Stimulated activated CD8-positive, alpha-beta memory T cell treated with anti-CD3 and anti-CD28 coated beads, Interleukin-7, amount 100 ng/mL, for 4 hours (primary cell): Measurements from ENCODE around the gene PTCH2.
"Not testable (repeated sequence)": the region's sequence is repeated elsewhere in the genome, so short reads cannot be mapped to it uniquely, and the experiment has no call there.

Source experiments
- DNase-seq, 2 donors: peaks; one replicate each; pipeline ENCODE4 v3.0.0-alpha.2; 2020; ENCODE audit warnings: low read depth in 2 of 2

The PTCH2 gene

DNA sequence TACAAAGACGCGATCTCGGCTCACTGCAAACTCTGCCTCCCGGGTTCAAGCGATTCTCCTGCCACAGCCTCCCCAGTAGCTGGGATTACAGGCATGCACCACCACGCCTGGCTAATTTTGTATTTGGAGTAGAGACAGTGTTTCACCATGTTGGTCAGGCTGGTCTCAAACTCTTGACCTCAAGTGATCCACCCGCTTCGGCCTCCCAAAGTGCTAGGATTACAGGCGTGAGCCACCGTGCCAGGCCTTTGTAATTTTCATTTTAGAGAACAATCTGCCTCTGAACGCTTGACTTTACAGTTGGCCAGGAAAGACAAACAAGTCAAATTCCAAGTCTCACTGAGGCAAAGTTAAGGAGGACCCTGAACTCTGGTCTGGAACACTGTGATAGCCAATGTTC lies 4.8 kb downstream of the PTCH2 start:
- DNase-seq: not testable (repeated sequence)

- peak; percentile 73 to 74 for DNase-seq
Observed at GRCh38 chr1:44835738-44836675, 7.0 kb downstream of the PTCH2 start.

DNA sequence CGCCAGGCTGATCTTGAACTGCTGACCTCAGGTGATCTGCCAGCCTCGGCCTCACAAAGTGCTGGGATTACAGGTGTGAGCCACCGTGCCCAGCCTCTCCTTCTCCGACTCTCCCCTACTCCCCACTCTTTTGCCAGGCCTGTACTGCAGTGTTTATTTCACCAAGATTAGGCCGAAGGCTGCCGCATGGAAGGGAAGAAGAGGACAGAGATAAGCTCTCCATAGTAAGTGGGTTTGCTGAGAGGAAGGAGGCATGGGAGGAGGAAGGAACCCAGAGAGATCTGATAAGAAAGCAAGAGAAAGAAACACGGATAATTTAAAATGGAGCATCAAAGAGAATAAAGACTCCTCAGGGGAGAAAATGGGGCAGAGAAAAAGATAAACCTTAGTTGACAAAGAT lies 8.7 kb downstream of the PTCH2 start:
- DNase-seq: no peak

DNA sequence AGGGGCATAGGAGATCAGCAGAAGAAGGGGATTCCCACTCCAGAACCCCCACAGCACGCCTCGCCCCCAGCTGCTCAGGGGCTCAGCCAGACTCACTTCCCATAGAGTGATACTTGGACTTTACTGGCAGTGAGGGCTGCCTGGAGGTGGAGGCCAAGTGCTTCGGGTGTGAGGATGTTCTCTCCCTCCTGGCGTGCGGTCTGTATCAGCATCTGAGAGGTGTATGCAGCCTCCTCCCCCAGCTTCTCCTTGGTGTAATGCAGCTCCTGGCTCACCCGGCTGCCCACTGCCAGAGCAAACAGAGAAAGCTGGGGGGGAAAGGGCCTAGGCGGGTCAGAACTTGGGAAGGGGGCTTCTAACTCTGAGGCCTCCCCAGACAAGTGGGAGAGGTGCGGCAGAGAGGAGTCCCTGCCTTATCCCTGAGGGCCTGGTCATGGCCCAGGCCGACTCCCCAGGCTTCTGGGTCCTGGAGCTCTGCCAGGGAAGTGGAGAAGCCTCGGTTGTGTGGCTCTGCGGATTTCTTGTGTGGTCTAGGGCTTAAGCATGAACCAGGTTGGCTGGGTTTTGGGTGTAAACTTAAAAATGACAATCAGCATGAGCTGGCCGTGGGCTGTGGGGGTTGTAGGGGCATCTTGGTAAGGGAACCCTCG lies 10.9 kb downstream of the PTCH2 start:
- no peak for DNase-seq

DNA sequence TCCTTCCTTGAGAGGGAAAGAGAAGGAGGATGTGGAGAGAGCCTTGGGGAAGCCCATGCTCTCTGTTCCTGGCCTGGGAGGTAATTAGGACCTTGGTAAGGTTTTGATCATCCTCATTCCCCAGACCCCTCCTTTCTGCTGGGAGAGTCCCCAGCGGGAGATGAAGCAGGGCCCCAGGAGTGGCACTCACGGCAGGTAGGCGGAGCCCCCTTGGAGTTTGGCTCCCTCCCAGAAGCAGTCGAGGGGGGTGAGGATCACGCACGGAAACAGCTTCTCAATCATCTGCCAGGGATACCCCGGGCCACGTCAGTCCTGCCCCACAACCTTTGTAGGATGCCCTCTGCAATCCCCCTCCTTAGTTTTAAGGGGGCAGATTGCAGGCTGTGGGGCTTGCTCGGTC lies 11.5 kb downstream of the PTCH2 start:
- no peak for DNase-seq

DNA sequence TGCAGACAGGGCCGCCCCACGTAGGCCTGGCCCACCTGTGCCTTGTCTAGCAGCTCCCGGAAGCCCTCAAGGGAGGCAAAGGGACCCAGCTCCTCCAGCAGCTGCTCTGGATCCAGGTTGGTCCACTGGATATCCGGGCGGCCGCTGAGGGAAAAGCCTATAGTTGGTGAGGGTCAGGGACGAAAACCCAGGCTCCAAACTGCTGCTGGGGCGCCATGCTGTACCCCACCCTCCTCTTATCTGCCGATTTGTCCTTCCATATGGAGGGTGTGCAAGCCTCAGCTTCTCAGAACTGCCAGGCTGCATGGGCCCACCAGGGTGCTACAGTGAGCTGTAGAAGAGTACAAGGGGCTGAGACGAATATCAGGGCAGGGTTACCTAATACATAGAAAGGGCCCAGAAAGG lies 12.2 kb downstream of the PTCH2 start:
- no peak for DNase-seq

GRCh38 chr1:44829506-44830384 lies 13.3 kb downstream of the PTCH2 start:
- DNase-seq: no peak

- DNase-seq: no peak
Observed at GRCh38 chr1:44828841-44829440, 14.1 kb downstream of the PTCH2 start.

GRCh38 chr1:44828003-44828651 lies 14.9 kb downstream of the PTCH2 start:
- DNase-seq: no peak

DNA sequence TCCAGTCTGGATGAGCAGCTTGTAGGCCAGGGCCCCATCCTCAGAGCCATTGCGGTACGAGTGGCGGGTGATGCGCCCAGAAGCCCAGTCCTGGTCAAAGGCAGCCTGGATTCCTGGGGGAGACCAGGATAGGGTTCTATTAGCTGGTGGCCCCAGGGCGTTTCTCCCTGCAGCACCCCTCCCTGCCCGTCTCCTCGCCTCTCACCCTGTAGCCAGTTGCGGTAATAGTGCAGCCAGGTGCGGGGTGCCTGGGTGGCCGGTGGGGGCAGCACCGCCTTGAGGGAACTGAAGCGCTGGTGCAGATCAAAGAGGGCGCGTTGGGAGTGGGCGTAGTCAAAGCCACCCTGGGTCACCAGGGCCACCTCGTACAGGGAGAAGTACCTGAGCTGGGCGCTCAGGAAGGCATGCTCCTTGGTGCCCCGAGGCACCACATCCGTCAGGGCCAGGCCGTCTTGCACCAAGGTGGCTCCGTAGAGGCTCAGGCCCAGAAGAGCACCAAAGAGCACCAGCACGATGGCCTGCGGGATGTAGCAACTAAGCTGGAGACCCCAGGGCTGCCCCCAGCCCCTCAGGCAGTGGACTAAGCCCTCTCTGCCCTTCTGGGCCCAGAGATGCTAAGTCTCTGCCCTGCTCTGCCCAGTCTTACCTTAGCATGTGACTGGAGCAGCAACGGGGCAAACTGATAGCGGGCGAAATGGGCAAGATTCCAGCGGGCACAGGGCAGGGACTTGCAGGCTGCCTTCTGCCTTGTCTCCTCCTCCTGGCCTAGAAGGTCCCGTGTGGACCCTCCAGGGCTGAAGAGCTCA lies 15.7 kb downstream of the PTCH2 start:
- DNase-seq: no peak

GRCh38 chr1:44826375-44827196 lies 16.5 kb downstream of the PTCH2 start:
- DNase-seq: no peak

DNA sequence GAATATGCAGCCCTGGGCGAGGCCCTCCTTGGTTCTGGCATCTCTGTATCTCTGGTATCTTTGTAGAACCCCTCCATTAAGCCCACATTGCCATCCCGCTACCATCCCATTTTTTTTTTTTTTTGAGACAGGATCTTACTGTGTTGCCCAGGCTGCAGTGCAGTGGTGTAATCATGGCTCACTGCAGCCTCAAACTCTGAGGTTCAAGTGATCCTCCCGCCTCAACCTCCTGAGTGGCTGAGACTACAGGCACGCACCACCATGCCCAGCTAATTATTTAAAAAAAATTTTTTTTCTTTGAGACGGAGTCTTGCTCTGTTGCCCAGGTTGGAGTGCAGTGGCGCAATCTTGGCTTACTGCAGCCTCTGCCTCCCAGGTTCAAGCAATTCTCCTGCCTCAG lies 18.7 kb downstream of the PTCH2 start:
- DNase-seq: not testable (repeated sequence)

GRCh38 chr1:44822981-44823451 lies 20.0 kb downstream of the PTCH2 start:
- DNase-seq: no peak

GRCh38 chr1:44822131-44822701 lies 20.8 kb downstream of the PTCH2 start:
- DNase-seq: no peak

GRCh38 chr1:44821240-44821715 lies 21.8 kb downstream of the PTCH2 start:
- no peak for DNase-seq

DNA sequence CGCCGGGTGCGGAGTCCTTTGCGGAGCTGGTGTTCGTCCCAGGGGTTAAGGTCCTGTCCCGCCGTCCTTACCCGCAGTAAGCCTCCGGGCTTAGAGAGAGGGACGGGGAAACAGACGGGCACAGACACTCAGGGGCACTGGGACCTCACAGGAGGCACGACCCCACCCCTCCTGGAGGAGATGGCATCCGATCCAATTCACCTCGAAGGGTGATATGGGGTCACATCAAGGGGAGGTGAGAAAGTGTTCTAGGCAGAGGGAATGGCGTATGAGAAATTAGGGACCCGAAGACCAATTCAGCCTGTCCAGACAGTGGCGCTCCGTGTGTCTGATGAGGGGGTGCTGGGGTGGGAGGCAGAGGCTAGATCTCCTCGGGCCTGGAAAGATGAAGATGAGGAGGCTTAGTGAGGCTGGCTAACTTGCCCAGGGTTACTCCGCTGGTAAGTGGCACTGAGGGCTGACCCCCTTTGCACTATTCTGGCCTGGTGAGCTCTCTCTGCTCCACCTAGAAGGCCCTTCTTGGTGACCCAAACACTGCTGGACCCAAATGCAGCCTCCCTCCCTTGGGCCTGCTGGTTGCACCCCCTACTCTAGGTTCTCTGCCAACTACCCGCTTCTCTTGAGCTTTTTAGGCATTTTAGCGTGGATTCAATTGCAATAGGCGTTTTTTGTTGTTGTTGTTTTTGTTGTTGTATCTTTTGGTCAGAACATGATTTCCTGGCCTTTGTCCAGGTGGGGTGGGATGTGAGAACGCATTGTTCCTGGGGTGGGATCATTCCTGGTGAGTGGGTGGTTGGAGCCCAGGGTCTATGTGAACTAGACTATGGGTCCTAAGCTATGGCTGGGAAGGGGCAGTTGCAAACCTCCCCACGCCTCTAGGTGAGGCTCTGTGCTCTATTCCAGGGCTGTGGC lies 22.5 kb downstream of the PTCH2 start:
- DNase-seq: no peak

GRCh38 chr1:44819608-44820327 lies 23.3 kb downstream of the PTCH2 start:
- peak; percentile 55 to 60 for DNase-seq
